Psoas muscle (tissue), 8 donors: ENCODE data around the gene ZNF135. TPM values are rescaled to one million over a fixed set of nuclear protein-coding genes. Genes with fewer than 3 reads are reported as not detected.

Experiments
- ATAC-seq, 4 donors: fragments of 200-7000 bp; cut with Tn5 transposase; one replicate each; pipeline ENCODE4 v1.9.1; 2020; ENCODE audit warnings: moderate library complexity in 3 of 4, mild to moderate bottlenecking in 2 of 4
- DNase-seq, 2 donors: peaks; one replicate each; pipeline ENCODE4 v3.0.0-alpha.2; 2020
- H3K27ac ChIP-seq: fragments of 200-600 bp; one replicate; pipeline ENCODE4 v1.8.0; 2022
- H3K27me3 ChIP-seq, 3 donors: fragments of 200-600 bp in 1 of 3; one replicate each; pipeline versions ENCODE4 v1.6.1 to v1.8.0; 2013 to 2022; ENCODE audit warnings: low read length in 2 of 3, mild to moderate bottlenecking in 2 of 3, moderate library complexity in 1 of 3; ENCODE audit not compliant: insufficient read depth in 3 of 3
- H3K36me3 ChIP-seq, 2 donors: fragments of 200-600 bp in 1 of 2; one replicate each; pipeline versions ENCODE4 v1.6.1 to v1.8.0; 2013 to 2022; ENCODE audit warnings: low read depth in 1 of 2, mild to moderate bottlenecking in 1 of 2, moderate library complexity in 1 of 2; ENCODE audit not compliant: insufficient read depth in 1 of 2
- H3K4me1 ChIP-seq: fragments of 200-600 bp; one replicate; pipeline ENCODE4 v1.8.0; 2022
- H3K4me3 ChIP-seq: fragments of 200-600 bp; one replicate; pipeline ENCODE4 v1.8.0; 2022; ENCODE audit warnings: mild to moderate bottlenecking
- H3K9me3 ChIP-seq: fragments of 200-600 bp; one replicate; pipeline ENCODE4 v1.8.0; 2022
- WGBS, 3 donors: extraction: QIAGEN DNeasy Blood & Tissue Kit; methylation state at CpG; one replicate each; pipeline versions ENCODE4 v1.1.6 to v1.1.7; 2013; 5-methylcytosine and 5-hydroxymethylcytosine counted together
- intact Hi-C, 2 donors: fragments of 100-400 bp; cut with DNase I; formaldehyde crosslinking; loops; one replicate each; pipeline versions ENCODE4 v1.11.0 to v1.14.2; 2022
- polyA plus RNA-seq, 3 donors: library from polyadenylated mRNA; stranded (reverse); fragments of 200-250 nt; gene quantifications; one replicate each; pipeline ENCODE4 v1.2.3, GENCODE V29; 2013
- total RNA-seq, 4 donors: library from RNA; stranded (reverse); fragmentation: NEBNext Ultra II Directional in 2 of 4; extraction: Animal tissue kit (Norgen Biotek cat#: 25700) in 2 of 4; gene quantifications; one replicate each; pipeline versions ENCODE4 v1.2.1 to v1.2.4, GENCODE V29; 2021 to 2023
- TF ChIP-seq, protein P1 (sequence below): fragments of 200-600 bp; IDR thresholded peaks from one replicate; pipeline ENCODE4 v1.8.0; 2022; ENCODE audit warnings: antibody characterized with exemption
- donor health status: healthy with polysubstance abuse.
- donor health status: DM: no; HTN: no; CAD: no; lungs with moderate emphysema.
- donor health status: Bipolar disorder and iron deficiency.
- donor health status: healthy.
- donor health status: DM: yes; HTN: yes; CAD: no.
- donor health status: DM: no; HTN: no; CAD: no.
- donor health status: DM: no; HTN: no; CAD: no.
- donor health status: DM: yes; HTN: yes; CAD: no.

Gene ZNF135
- total and polyA plus RNA-seq, 7 donors, result 0.87 to 1.7 (median 1.2) TPM

DNA sequence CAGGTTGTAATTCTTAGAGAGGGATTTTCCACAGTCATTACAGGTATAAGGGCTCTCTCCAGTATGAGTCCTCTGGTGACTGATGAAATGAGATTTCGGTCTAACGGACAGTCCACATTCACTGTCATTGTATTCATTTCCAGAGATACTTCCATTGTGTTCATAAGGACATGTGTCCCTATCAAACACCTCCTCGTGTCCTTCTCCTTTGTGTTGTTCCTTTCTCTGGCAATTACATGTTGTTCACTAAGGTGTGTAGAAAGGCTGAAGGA, 49.4 kb downstream of the ZNF135 start:
- H3K27ac ChIP-seq, result no peak overlapping the region
- ATAC-seq, result no peak
- H3K9me3 ChIP-seq, result peaks cover 71% of the 10 kb centered on the region
- TF ChIP-seq, protein P1, sequence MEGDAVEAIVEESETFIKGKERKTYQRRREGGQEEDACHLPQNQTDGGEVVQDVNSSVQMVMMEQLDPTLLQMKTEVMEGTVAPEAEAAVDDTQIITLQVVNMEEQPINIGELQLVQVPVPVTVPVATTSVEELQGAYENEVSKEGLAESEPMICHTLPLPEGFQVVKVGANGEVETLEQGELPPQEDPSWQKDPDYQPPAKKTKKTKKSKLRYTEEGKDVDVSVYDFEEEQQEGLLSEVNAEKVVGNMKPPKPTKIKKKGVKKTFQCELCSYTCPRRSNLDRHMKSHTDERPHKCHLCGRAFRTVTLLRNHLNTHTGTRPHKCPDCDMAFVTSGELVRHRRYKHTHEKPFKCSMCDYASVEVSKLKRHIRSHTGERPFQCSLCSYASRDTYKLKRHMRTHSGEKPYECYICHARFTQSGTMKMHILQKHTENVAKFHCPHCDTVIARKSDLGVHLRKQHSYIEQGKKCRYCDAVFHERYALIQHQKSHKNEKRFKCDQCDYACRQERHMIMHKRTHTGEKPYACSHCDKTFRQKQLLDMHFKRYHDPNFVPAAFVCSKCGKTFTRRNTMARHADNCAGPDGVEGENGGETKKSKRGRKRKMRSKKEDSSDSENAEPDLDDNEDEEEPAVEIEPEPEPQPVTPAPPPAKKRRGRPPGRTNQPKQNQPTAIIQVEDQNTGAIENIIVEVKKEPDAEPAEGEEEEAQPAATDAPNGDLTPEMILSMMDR, result no peak
- H3K4me1 ChIP-seq, result no peaks in the 10 kb centered on the region
- no peaks in the 10 kb centered on the region for H3K36me3 ChIP-seq
- H3K27me3 ChIP-seq, result no peaks in the 10 kb centered on the region
- WGBS, 3 donors, result 89 to 95% (median 92%) methylated on average over 3 of the region's 3 CpGs
- no peak for DNase-seq
- intact Hi-C loops, result no loop called here
- H3K4me3 ChIP-seq, result no peak overlapping the region

DNA sequence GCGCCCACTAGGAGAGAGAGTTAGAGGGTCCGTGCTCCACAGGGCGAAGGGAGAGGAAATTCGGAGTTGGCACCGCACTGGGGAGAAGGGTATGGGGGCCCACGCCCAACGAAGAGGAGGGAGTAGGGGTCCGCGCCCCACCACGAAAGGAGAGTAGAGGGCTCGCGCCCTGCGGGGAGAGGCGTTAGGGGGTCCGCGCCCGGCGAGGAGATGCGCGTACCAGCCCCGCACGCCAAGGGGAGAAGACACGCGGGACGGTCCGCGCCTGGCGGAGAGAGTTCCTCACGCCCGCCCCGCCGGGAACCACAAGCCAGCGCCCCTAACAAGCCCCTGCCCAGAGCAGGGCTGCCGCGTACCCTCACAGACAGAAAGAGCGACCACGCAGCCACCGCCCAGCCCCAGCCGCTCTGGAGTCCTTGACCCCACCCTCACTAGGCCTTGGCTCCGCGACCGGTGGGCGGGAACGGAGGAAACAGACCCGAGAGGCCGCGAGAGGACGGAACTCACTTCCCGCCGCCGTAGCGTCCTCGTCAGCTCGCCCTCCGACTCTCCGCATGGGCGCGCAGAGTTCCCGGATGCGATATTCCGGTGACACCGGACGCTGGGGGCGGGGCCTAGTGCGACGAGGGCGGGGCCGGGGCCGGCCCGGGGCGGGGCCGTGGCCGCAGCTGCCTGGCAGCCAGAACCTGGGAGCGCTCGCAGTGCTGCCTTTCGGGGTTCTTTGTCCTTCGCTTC, 58.9 kb downstream of the ZNF135 start:
- Histone ChIP-seq H3K27me3 (peaks cover 0 to 17% (median 11%) of the 10 kb centered on the region in 3 donors), H3K4me3 (peak overlapping the region; percentile 41), H3K4me1 (no peaks in the 10 kb centered on the region), H3K27ac (no peak overlapping the region), H3K36me3 (no peaks in the 10 kb centered on the region), H3K9me3 (peaks cover 49% of the 10 kb centered on the region)
- no peak for DNase-seq
- TF ChIP-seq, protein P1, result no peak
- intact Hi-C loops, result no loop called here
- 2 to 3% (median 2%) methylated on average over 56 to 77 of the region's 77 CpGs for WGBS, 3 donors
- no peak for ATAC-seq

DNA sequence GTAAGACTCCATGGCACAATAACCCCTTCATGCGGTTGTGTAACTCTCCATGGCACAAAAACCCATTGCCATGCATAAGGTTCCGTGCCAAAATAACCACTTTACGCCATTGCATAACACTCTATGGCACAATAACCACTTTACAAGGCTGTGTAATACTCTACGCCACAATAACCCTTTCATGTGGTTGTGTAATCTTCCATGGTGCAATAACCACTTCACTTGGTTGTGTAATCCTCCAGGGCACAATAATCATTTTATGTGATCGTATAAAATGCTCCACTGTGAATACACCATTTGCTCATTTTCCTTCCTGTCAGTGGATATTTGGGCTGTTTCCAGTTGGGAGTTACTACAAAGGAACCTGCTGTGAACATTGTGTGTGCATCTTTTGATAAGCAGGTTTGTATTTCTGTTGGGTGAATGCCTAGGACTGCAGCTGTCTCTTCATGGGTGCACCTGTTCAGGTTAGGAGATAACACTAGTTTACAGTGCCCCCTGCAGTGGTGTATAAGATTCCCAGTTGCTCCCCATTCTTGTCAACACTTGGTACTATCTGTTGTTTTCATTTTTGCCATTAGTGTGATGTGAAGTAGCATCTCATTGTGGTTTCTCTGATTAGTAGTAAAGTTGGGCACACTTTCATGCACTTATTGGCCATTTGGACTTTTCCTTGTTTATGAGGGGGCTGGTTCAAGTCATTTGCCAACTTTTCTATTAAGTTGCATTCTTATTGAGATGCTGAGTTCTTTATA, 60.1 kb downstream of the ZNF135 start:
- no peaks in the 10 kb centered on the region for H3K36me3 ChIP-seq
- no peak overlapping the region for H3K27ac ChIP-seq
- no peak for ATAC-seq
- TF ChIP-seq, protein P1, result no peak
- H3K9me3 ChIP-seq, result peaks cover 60% of the 10 kb centered on the region
- intact Hi-C loops, result no loop called here
- H3K4me3 ChIP-seq, result no peak overlapping the region
- DNase-seq, result no peak
- H3K27me3 ChIP-seq, result peaks cover 0 to 17% (median 11%) of the 10 kb centered on the region in 3 donors
- no peaks in the 10 kb centered on the region for H3K4me1 ChIP-seq
- 79 to 83% (median 80%) methylated on average over 5 of the region's 5 CpGs for WGBS, 3 donors

Other genes starting within 250 kb of the ZNF135 start
- gene ZNF552, start 244.4 kb upstream of the ZNF135 start, total RNA-seq, result 1 to 10 TPM; 1.2 to 4.1 (median 2.4) TPM
- 1 to 10 TPM; 1.8 to 6.1 (median 3.5) TPM for gene ZNF552, start 244.4 kb upstream of the ZNF135 start, polyA plus RNA-seq
- gene ZNF587B, start 229.0 kb upstream of the ZNF135 start, total RNA-seq, result 1 to 10 TPM; 3.9 to 7.9 (median 5.9) TPM
- gene ZNF587B, start 229.0 kb upstream of the ZNF135 start, polyA plus RNA-seq, result 1 to 10 TPM; 1.4 to 7.0 (median 3.9) TPM
- 10 to 100 TPM; 14.0 to 15.3 (median 14.9) TPM for gene ZNF587, start 209.4 kb upstream of the ZNF135 start, total RNA-seq
- 10 to 100 TPM in 1 of 3 donors, 1 to 10 TPM in 2; 2.5 to 11.2 (median 4.6) TPM for gene ZNF587, start 209.4 kb upstream of the ZNF135 start, polyA plus RNA-seq
- 1 to 10 TPM; 5.3 to 9.6 (median 8.6) TPM for gene ZNF814, start 170.2 kb upstream of the ZNF135 start, total RNA-seq
- 10 to 100 TPM in 1 of 3 donors, 1 to 10 TPM in 2; 7.8 to 12.1 (median 8.7) TPM for gene ZNF814, start 170.2 kb upstream of the ZNF135 start, polyA plus RNA-seq
- 1 to 10 TPM; 3.8 to 9.5 (median 7.4) TPM for gene ZNF417, start 142.7 kb upstream of the ZNF135 start, total RNA-seq
- 1 to 10 TPM; 1.5 to 5.2 (median 1.8) TPM for gene ZNF417, start 142.7 kb upstream of the ZNF135 start, polyA plus RNA-seq
- 1 to 10 TPM; 2.7 to 6.1 (median 3.1) TPM for gene ZNF418, start 123.9 kb upstream of the ZNF135 start, total RNA-seq
- gene ZNF418, start 123.9 kb upstream of the ZNF135 start, polyA plus RNA-seq, result 1 to 10 TPM in 2 of 3 donors, under 1 TPM in 1; 0.68 to 1.7 (median 1.6) TPM
- gene ZNF256, start 111.6 kb upstream of the ZNF135 start, total RNA-seq, result 1 to 10 TPM; 1.6 to 3.7 (median 2.3) TPM
- 1 to 10 TPM; 1.9 to 2.5 (median 2.1) TPM for gene ZNF256, start 111.6 kb upstream of the ZNF135 start, polyA plus RNA-seq
- gene C19orf18, start 84.7 kb upstream of the ZNF135 start, total RNA-seq, result under 1 TPM; 0.49 to 0.83 (median 0.58) TPM
- gene C19orf18, start 84.7 kb upstream of the ZNF135 start, polyA plus RNA-seq, result 1 to 10 TPM in 1 of 3 donors, under 1 TPM in 2; 0.26 to 1.4 (median 0.30) TPM
- gene ZNF606, start 56.5 kb upstream of the ZNF135 start, total RNA-seq, result 1 to 10 TPM; 3.7 to 7.0 (median 4.3) TPM
- 1 to 10 TPM; 2.0 to 6.9 (median 2.8) TPM for gene ZNF606, start 56.5 kb upstream of the ZNF135 start, polyA plus RNA-seq
- not detected for gene ZSCAN1, start 25.3 kb upstream of the ZNF135 start, total RNA-seq
- not detected for gene ZSCAN1, start 25.3 kb upstream of the ZNF135 start, polyA plus RNA-seq
- 10 to 100 TPM; 13.1 to 36.8 (median 16.3) TPM for gene ZSCAN18, start 38.9 kb downstream of the ZNF135 start, total RNA-seq
- gene ZSCAN18, start 38.9 kb downstream of the ZNF135 start, polyA plus RNA-seq, result 10 to 100 TPM in 2 of 3 donors, 1 to 10 TPM in 1; 9.5 to 14.0 (median 13.8) TPM
- 1 to 10 TPM; 1.4 to 5.7 (median 1.9) TPM for gene ZNF329, start 91.5 kb downstream of the ZNF135 start, total RNA-seq
- gene ZNF329, start 91.5 kb downstream of the ZNF135 start, polyA plus RNA-seq, result 1 to 10 TPM in 2 of 3 donors, under 1 TPM in 1; 0.79 to 3.5 (median 1.9) TPM
- 10 to 100 TPM; 11.2 to 15.0 (median 14.8) TPM for gene ZNF274, start 123.8 kb downstream of the ZNF135 start, total RNA-seq
- gene ZNF274, start 123.8 kb downstream of the ZNF135 start, polyA plus RNA-seq, result 10 to 100 TPM; 11.3 to 20.5 (median 13.9) TPM
- 10 to 100 TPM in 1 of 4 donors, 1 to 10 TPM in 3; 2.4 to 15.3 (median 5.1) TPM for gene ZNF544, start 169.6 kb downstream of the ZNF135 start, total RNA-seq
- gene ZNF544, start 169.6 kb downstream of the ZNF135 start, polyA plus RNA-seq, result 1 to 10 TPM; 3.8 to 8.1 (median 7.8) TPM
- 1 to 10 TPM; 1.5 to 2.5 (median 2.0) TPM for gene ZNF8, start 219.7 kb downstream of the ZNF135 start, total RNA-seq
- gene ZNF8, start 219.7 kb downstream of the ZNF135 start, polyA plus RNA-seq, result 1 to 10 TPM in 1 of 3 donors, under 1 TPM in 2; 0.35 to 1.3 (median 0.86) TPM
- gene ERVK3-1, start 246.1 kb downstream of the ZNF135 start, total RNA-seq, result 10 to 100 TPM; 13.9 to 33.3 (median 16.4) TPM
- 10 to 100 TPM; 29.5 to 81.0 (median 77.4) TPM for gene ERVK3-1, start 246.1 kb downstream of the ZNF135 start, polyA plus RNA-seq